Naive thymus-derived CD4-positive, alpha-beta T cell (primary cell): ENCODE data around the gene SNX2. TPM values are rescaled to one million over a fixed set of nuclear protein-coding genes. Genes with fewer than 3 reads are reported as not detected.

Source experiments
- ATAC-seq: fragments of 150-1000 bp; cut with Tn5 transposase; 2 replicates; pipeline ENCODE4 v1.10.0; 2021; ENCODE audit warnings: mild to moderate bottlenecking, moderate library complexity
- CTCF ChIA-PET: fragments of 350-600 bp; sonication (Branson Sonifier 250); formaldehyde crosslinking; loops from one replicate; lab custom pipeline; 2021; ENCODE audit warnings: antibody characterized with exemption; lab: Charles Lee
- POLR2A ChIA-PET: fragments of 350-600 bp; sonication (Branson Sonifier 250); formaldehyde crosslinking; loops from one replicate; lab custom pipeline; 2021; ENCODE audit warnings: antibody characterized with exemption, inconsistent platforms; lab: Charles Lee
- DNase-seq, 9 donors: peaks; one replicate each; pipeline versions ENCODE4 v3.0.0 to v3.0.0-alpha.2; 2020 to 2022; ENCODE audit warnings: mixed read lengths in 1 of 9
- H3K27ac ChIP-seq: one replicate; pipeline ENCODE4 v1.7.0; 2013; ENCODE audit warnings: mild to moderate bottlenecking, low read depth, low read length, moderate library complexity
- H3K27me3 ChIP-seq, 2 donors: one replicate each; pipeline ENCODE4 v1.7.0; 2013; ENCODE audit warnings: low read length in 2 of 2, mild to moderate bottlenecking in 2 of 2, moderate library complexity in 2 of 2; ENCODE audit not compliant: control insufficient read depth in 2 of 2, insufficient read depth in 2 of 2
- H3K36me3 ChIP-seq, 3 experiments: 1 replicate in 2 of 3; 2 replicates in 1 of 3; pipeline ENCODE4 v1.7.0; 2013; ENCODE audit warnings: low read length in 3 of 3, mild to moderate bottlenecking in 3 of 3, moderate library complexity in 1 of 3; ENCODE audit not compliant: insufficient read depth in 3 of 3, control insufficient read depth in 2 of 3
- H3K4me1 ChIP-seq, 2 donors: one replicate each; pipeline ENCODE4 v1.7.0; 2013; ENCODE audit warnings: low read length in 2 of 2, mild to moderate bottlenecking in 2 of 2, moderate library complexity in 1 of 2; ENCODE audit not compliant: control insufficient read depth in 2 of 2, insufficient read depth in 2 of 2
- H3K4me3 ChIP-seq: 2 replicates; pipeline ENCODE4 v1.7.0; 2013; ENCODE audit warnings: mild to moderate bottlenecking, low read length
- H3K9me3 ChIP-seq, 3 experiments: 1 replicate in 2 of 3; 2 replicates in 1 of 3; pipeline ENCODE4 v1.7.0; 2013; ENCODE audit warnings: low read length in 3 of 3; ENCODE audit not compliant: control insufficient read depth in 2 of 3
- H3K27ac Mint-ChIP-seq, 9 donors: one replicate each; pipeline ENCODE4 v1.8.0; 2020 to 2022; ENCODE audit warnings: mixed read lengths in 9 of 9, mild to moderate bottlenecking in 8 of 9, moderate library complexity in 5 of 9, inconsistent platforms in 2 of 9
- H3K27me3 Mint-ChIP-seq, 5 donors: one replicate each; pipeline ENCODE4 v1.8.0; 2021 to 2022; ENCODE audit warnings: mixed read lengths in 5 of 5, mild to moderate bottlenecking in 1 of 5
- H3K36me3 Mint-ChIP-seq, 5 donors: one replicate each; pipeline ENCODE4 v1.8.0; 2020 to 2022; ENCODE audit warnings: mixed read lengths in 5 of 5, mild to moderate bottlenecking in 3 of 5, inconsistent platforms in 1 of 5
- H3K4me1 Mint-ChIP-seq, 7 donors: one replicate each; pipeline ENCODE4 v1.8.0; 2020 to 2022; ENCODE audit warnings: mixed read lengths in 7 of 7, mild to moderate bottlenecking in 3 of 7, inconsistent platforms in 1 of 7
- H3K4me3 Mint-ChIP-seq, 10 donors: one replicate each; pipeline ENCODE4 v1.8.0; 2020 to 2022; ENCODE audit warnings: mild to moderate bottlenecking in 10 of 10, mixed read lengths in 10 of 10, moderate library complexity in 6 of 10, inconsistent platforms in 2 of 10
- H3K9me3 Mint-ChIP-seq, 11 donors: one replicate each; pipeline ENCODE4 v1.8.0; 2020 to 2022; ENCODE audit warnings: mixed read lengths in 11 of 11, mild to moderate bottlenecking in 4 of 11, inconsistent platforms in 1 of 11, moderate library complexity in 1 of 11
- intact Hi-C, 2 donors: fragments of 100-400 bp; cut with micrococcal nuclease; formaldehyde crosslinking; loops; one replicate each; pipeline ENCODE4 v1.15.1; 2023
- polyA plus RNA-seq, 2 donors: library from polyadenylated mRNA; unstranded; fragments of 300-500 nt; fragmentation: Illumina TruSeq; gene quantifications; one replicate each; pipeline ENCODE4 v1.2.3, GENCODE V29; 2021
- total RNA-seq, 6 experiments: library from RNA in 5 of 6; stranded (reverse) in 5 of 6; gene quantifications; 1 replicate in 5 of 6; 2 replicates in 1 of 6; pipeline ENCODE4 v1.2.3 and lab custom pipeline; 2021 to 2026

The SNX2 gene
- total and polyA plus RNA-seq, 7 experiments from 2014 or later = 35.7 to 98.6 (median 59.7) TPM

DNA sequence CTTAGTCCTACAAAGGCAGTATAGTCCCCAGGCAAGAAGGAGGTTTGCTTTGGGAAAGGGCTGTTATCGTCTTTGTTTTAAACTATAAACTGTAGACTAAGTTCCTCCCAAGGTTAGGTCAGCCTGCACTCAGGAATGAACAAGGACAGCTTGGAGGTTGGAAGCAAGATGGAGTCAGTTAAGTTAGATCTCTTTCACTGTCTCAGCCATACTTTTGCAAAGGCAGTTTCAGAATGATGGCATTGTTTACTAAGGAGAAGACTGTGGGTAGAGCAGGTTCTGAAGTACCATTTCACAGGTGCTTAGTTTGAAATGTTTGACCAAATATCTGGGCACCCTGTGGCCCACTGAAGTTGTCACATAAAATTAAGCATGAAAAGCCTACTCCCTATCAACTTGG is 90.0 kb downstream of the SNX2 start:
- ChIA-PET POLR2A (no interaction called here), CTCF (no interaction called here)
- Mint-ChIP-seq H3K9me3 (peaks cover 0 to 3% (median 0%) of the 10 kb centered on the region in 11 donors), H3K27me3 (peaks cover 0 to 9% (median 0%) of the 10 kb centered on the region in 5 donors), H3K4me1 (no peaks in the 10 kb centered on the region), H3K27ac (no peak overlapping the region), H3K36me3 (peaks cover 0 to 4% (median 0%) of the 10 kb centered on the region in 5 donors), H3K4me3 (no peak overlapping the region)
- Histone ChIP-seq H3K27me3 (no peaks in the 10 kb centered on the region), H3K27ac (no peak overlapping the region), H3K4me1 (no peaks in the 10 kb centered on the region), H3K4me3 (no peak overlapping the region), H3K36me3 (no peaks in the 10 kb centered on the region), H3K9me3 (no peaks in the 10 kb centered on the region)
- no peak for DNase-seq
- intact Hi-C loops = no loop called here
- ATAC-seq = no peak

DNA sequence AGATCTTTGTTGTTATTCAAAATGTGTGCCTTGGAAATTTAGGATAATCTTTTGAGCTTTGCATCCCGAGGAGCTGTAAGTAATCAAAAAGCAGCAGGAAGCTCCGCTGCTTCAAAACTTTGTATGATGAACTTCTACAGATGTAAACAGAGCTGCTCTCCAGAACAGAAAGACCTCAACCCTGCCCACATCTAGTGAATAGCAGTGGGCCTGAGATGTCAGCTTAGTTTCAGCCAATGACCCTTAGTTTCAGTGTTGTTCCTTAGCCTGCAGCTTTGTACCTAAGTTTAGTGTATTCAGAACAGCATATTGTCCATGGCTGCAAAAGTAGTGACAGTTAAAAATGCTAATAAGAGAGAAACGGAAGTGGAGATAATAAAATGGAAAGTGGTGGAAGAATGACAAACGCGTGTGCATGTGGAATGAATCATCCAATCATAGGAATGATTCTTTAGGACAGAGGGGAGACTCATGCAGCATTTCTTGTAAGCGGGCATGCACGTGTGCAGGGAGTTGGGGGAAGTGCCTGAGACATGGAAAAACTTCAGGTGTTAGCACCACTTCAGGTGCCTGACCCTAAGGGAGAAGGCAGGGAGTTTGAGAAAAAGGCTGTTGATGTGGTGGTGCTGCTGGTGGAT is 95.5 kb downstream of the SNX2 start:
- ChIA-PET CTCF (no interaction called here), POLR2A (no interaction called here)
- Mint-ChIP-seq H3K36me3 (peaks cover 0 to 3% (median 0%) of the 10 kb centered on the region in 5 donors), H3K4me1 (no peaks in the 10 kb centered on the region), H3K27me3 (no peaks in the 10 kb centered on the region), H3K4me3 (no peak overlapping the region), H3K9me3 (no peaks in the 10 kb centered on the region), H3K27ac (no peak overlapping the region)
- Histone ChIP-seq H3K4me1 (no peaks in the 10 kb centered on the region), H3K9me3 (no peaks in the 10 kb centered on the region), H3K27ac (no peak overlapping the region), H3K27me3 (no peaks in the 10 kb centered on the region), H3K36me3 (no peaks in the 10 kb centered on the region), H3K4me3 (no peak overlapping the region)
- intact Hi-C loops = no loop called here
- DNase-seq (no peak), ATAC-seq (no peak)

GRCh38 chr5:122871661-122872060 is 96.8 kb downstream of the SNX2 start:
- Histone ChIP-seq H3K27me3 (no peaks in the 10 kb centered on the region), H3K36me3 (no peaks in the 10 kb centered on the region), H3K27ac (no peak overlapping the region), H3K9me3 (no peaks in the 10 kb centered on the region), H3K4me3 (no peak overlapping the region), H3K4me1 (no peaks in the 10 kb centered on the region)
- H3K36me3 Mint-ChIP-seq = peaks cover 0 to 3% (median 0%) of the 10 kb centered on the region in 5 donors
- H3K27me3 Mint-ChIP-seq = no peaks in the 10 kb centered on the region
- ChIA-PET CTCF (no interaction called here), POLR2A (interaction anchor here (0.8 kb wide), 1 partner anchor 1865 kb away, joined by 3 read pairs; no protein-coding TSS in a partner anchor)
- no peak for ATAC-seq
- DNase-seq = no peak
- H3K4me1 Mint-ChIP-seq = peaks cover 0 to 1% (median 0%) of the 10 kb centered on the region in 7 donors
- intact Hi-C loops = no loop called here
- H3K4me3 Mint-ChIP-seq = no peak overlapping the region
- H3K27ac Mint-ChIP-seq = no peak overlapping the region
- no peaks in the 10 kb centered on the region for H3K9me3 Mint-ChIP-seq

- Mint-ChIP-seq H3K4me3 (no peak overlapping the region), H3K36me3 (peaks cover 0 to 5% (median 0%) of the 10 kb centered on the region in 5 donors), H3K4me1 (peaks cover 0 to 7% (median 0%) of the 10 kb centered on the region in 7 donors), H3K27me3 (peaks cover 0 to 2% (median 0%) of the 10 kb centered on the region in 5 donors), H3K9me3 (peaks cover 0 to 2% (median 0%) of the 10 kb centered on the region in 11 donors), H3K27ac (no peak overlapping the region)
- Histone ChIP-seq H3K27ac (no peak overlapping the region), H3K36me3 (no peaks in the 10 kb centered on the region), H3K4me3 (no peak overlapping the region), H3K9me3 (no peaks in the 10 kb centered on the region), H3K4me1 (no peaks in the 10 kb centered on the region), H3K27me3 (no peaks in the 10 kb centered on the region)
- intact Hi-C loops = no loop called here
- DNase-seq (no peak), ATAC-seq (no peak)
- ChIA-PET POLR2A (no interaction called here), CTCF (no interaction called here)
Observed at GRCh38 chr5:122874179-122874875, 99.4 kb downstream of the SNX2 start.

- H3K36me3 Mint-ChIP-seq = peaks cover 0 to 5% (median 0%) of the 10 kb centered on the region in 5 donors
Observed at GRCh38 chr5:122877518-122877917, 102.6 kb downstream of the SNX2 start.

DNA sequence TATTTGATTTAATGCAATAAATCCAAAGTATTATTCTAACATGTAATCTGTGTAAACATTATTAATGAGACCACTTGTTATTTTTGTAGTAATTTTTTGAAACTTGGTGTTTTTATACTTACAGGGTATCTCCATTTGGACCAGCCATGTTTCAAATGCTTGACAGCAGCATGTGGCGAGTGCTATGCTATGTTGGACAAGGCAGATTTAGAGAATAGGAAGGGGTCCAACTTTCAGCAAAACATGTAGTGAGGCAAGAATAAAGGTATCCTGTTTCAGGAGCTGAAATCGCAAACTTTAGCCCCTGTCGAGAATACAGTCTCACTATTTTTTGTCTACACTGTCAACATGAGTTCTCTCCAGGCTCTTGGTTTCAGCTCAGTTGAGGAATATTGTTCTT is 104.2 kb downstream of the SNX2 start:
- ChIA-PET CTCF (no interaction called here), POLR2A (no interaction called here)
- no peak for ATAC-seq
- no peak overlapping the region for H3K27ac Mint-ChIP-seq
- Histone ChIP-seq H3K36me3 (no peaks in the 10 kb centered on the region), H3K27me3 (no peaks in the 10 kb centered on the region), H3K9me3 (no peaks in the 10 kb centered on the region), H3K27ac (no peak overlapping the region), H3K4me3 (no peak overlapping the region), H3K4me1 (no peaks in the 10 kb centered on the region)
- DNase-seq = no peak
- H3K9me3 Mint-ChIP-seq = peaks cover 0 to 2% (median 0%) of the 10 kb centered on the region in 11 donors
- intact Hi-C loops = no loop called here
- H3K36me3 Mint-ChIP-seq = peaks cover 0 to 5% (median 0%) of the 10 kb centered on the region in 5 donors
- no peak overlapping the region for H3K4me3 Mint-ChIP-seq
- H3K27me3 Mint-ChIP-seq = peaks cover 0 to 2% (median 0%) of the 10 kb centered on the region in 5 donors
- peaks cover 0 to 9% (median 0%) of the 10 kb centered on the region in 7 donors for H3K4me1 Mint-ChIP-seq

More at GRCh38 chr5:122877518-122877917, 102.6 kb downstream of the SNX2 start:
- peaks cover 0 to 7% (median 0%) of the 10 kb centered on the region in 7 donors for H3K4me1 Mint-ChIP-seq
- Histone ChIP-seq H3K27me3 (no peaks in the 10 kb centered on the region), H3K36me3 (no peaks in the 10 kb centered on the region), H3K27ac (no peak overlapping the region), H3K4me1 (no peaks in the 10 kb centered on the region), H3K4me3 (no peak overlapping the region), H3K9me3 (no peaks in the 10 kb centered on the region)
- ChIA-PET CTCF (no interaction called here), POLR2A (no interaction called here)
- no peak overlapping the region for H3K4me3 Mint-ChIP-seq
- H3K27ac Mint-ChIP-seq = no peak overlapping the region
- no peak for DNase-seq
- peak; percentile 29 for ATAC-seq
- peaks cover 0 to 2% (median 0%) of the 10 kb centered on the region in 11 donors for H3K9me3 Mint-ChIP-seq
- intact Hi-C loops = no loop called here
- peaks cover 0 to 2% (median 0%) of the 10 kb centered on the region in 5 donors for H3K27me3 Mint-ChIP-seq
